HG02642 (cell line): ENCODE measurements around the gene SDE2.
"Not testable (repeated sequence)": the region's sequence is repeated elsewhere in the genome, so short reads cannot be mapped to it uniquely, and the experiment has no call there.

Experiments
- ATAC-seq: cut with Tn5 transposase; IDR thresholded peaks from one replicate; pipeline ENCODE4 v1.9.1; 2021; ENCODE audit warnings: mild to moderate bottlenecking; ENCODE audit not compliant: unreplicated experiment, poor library complexity

The SDE2 gene

GRCh38 chr1:225979421-225979820, 19.7 kb downstream of the SDE2 start:
- no peak for ATAC-seq

DNA sequence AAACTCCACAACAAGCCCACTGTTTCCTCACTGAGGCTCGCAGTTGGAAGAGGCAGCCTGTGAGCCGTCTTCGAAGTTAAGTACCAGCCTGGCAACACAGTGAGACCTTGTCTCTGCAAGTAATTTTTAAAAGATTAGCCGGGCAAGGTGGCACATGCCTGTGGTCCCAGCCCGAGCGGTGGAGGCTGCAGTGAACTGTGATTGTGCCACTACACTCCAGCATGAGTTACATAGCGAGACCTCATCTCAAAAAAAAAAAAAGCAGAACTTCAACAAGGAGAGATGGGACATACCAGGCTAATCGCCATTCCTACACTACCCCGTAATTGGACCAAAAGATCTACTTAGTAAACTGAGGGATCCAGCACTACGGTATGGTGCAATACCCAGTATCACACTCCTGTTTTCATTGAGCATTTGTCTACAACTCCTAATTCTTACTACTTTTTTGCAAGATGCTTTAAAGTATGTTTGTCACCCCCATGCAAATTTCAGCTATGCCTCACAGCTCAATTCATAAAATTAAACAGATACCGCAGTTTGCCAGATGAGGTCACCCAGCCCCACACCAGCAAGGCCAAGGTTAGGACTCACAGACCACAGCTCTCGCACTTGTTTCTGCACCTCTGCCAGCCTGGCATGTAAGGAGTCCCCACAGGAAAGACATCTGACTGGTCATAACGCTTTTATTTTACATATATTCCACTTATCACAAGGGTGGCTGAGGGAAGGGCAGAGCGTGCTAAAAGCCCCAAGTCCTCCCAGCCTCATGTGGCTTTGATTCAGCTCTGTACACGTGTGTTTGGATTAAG, 21.0 kb downstream of the SDE2 start:
- ATAC-seq: peak; percentile 62

GRCh38 chr1:225975146-225975545, 24.0 kb downstream of the SDE2 start:
- not testable (repeated sequence) for ATAC-seq

DNA sequence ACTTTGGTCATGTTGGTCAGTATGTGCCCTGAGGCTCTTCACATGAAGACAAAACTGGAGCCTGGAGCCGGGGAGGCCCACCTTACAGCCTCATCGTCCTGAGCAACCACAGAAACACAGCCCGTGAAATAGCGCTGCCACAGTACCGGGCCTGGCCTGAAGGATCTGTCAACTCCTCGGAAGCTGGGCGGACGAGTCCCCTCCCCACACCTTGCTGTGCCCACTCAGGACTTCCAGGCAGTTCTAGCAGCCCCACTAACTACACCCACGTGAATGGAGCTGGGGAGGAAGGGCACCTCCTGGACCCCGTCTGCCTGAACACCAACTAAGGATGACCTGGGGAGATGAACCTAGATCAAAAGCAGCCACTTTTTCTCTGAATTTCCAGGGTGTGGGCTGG, 24.7 kb downstream of the SDE2 start:
- ATAC-seq: no peak

GRCh38 chr1:225973158-225973557, 26.0 kb downstream of the SDE2 start:
- ATAC-seq: no peak

DNA sequence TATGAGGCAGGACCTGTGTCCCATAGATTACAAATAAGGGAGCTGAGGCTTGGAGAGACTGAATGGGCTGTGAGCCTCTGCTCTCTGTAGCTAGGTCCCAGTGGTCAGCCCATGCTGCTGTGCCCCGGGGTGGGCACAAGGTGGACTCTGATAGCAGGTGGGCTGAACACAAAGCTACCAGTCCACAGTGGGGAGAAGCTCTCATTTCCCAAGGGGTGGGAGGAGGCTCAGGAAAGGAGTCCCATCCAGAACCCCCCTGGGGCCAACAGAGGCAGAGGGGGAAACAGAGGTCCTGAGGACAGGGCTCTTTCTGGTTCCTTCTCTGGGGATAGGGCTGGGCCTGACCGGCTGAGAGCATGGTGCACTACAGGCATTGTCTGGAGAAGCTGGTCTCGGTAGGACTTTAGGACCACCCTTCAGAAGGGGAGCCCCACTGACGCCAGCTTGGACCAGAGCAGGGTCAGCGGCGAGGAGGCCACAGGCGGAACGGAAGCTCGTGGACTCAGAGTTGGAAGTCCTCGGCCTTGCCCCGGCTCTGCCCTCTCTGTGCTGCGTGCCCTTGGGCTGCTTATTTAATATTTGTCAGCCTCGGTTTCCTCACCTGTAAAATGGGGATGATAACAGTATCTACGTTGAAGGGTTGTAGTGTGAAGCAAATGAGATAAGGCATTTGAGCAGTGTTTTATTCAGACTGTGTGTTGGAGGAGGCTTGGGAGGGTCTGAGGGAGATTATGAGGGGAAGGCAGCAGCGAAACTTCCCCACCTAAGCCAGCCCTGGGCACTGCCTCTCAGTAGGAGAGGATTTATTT, 26.6 kb downstream of the SDE2 start:
- no peak for ATAC-seq

- not testable (repeated sequence) for ATAC-seq
Observed at GRCh38 chr1:225970592-225971157, 28.5 kb downstream of the SDE2 start.

DNA sequence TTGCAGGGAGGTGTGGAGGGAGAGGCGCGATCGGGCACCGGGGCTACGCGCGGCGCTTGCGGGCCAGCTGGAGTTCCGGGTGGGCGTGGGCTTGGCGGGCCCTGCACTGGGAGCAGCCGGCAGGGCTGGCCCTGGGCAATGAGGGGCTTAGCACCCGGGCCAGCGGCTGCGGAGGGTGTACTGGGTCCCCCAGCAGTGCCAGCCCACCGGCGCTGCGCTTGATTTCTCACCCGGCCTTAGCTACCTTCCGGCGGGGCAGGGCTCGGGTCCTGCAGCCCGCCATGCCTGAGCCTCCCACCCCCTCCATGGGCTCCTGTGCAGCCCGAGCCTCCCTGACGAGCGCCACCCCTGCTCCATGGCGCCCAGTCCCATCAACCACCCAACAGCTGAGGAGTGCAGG, 29.4 kb downstream of the SDE2 start:
- ATAC-seq: not testable (repeated sequence)

DNA sequence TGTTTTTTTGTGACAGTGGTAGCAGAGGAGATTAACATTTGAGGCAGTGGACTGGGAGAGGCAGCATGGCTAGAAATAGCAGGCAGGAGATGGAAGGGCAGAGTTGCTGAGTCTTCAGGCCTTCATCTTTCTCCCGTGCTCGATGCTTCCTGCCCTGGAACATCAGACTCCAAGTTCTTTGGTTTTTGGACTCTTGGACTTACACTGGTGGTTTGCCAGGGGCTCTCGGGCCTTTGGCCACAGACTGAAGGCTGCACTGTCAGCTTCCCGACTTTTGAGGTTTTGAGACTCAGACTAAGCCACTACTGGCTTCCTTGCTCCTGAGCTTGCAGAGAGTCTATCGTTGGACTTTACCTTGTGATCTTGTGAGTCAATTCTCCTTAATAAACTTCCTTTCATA, 33.9 kb downstream of the SDE2 start:
- no peak for ATAC-seq

GRCh38 chr1:225963735-225964530, 35.2 kb downstream of the SDE2 start:
- no peak for ATAC-seq

DNA sequence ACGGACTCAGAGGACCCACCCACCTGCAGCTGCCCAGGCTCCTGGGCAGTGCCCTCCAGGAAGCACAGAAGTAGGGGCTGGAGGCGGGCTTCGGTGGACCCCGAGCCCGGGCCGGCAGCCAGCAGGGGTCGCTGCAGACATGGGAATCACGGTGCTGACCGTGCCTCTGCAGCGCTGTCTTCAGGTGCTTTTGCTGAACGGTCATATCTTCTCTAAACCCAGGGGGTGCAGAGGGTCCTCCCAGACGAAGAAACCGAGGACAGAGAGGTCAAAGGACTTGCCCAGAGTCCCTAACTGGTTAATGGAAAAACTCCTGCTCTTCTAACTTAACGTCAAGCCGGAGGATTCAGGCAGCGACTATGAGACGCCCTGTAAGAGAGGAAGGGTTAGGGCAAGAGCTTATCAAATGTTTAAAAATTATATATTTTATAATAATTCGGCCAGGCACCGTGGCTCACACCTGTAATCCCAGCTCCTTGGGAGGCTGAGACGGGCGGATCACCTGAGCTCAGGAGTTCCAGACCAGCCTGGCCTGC, 36.6 kb downstream of the SDE2 start:
- peak; percentile 82 for ATAC-seq

DNA sequence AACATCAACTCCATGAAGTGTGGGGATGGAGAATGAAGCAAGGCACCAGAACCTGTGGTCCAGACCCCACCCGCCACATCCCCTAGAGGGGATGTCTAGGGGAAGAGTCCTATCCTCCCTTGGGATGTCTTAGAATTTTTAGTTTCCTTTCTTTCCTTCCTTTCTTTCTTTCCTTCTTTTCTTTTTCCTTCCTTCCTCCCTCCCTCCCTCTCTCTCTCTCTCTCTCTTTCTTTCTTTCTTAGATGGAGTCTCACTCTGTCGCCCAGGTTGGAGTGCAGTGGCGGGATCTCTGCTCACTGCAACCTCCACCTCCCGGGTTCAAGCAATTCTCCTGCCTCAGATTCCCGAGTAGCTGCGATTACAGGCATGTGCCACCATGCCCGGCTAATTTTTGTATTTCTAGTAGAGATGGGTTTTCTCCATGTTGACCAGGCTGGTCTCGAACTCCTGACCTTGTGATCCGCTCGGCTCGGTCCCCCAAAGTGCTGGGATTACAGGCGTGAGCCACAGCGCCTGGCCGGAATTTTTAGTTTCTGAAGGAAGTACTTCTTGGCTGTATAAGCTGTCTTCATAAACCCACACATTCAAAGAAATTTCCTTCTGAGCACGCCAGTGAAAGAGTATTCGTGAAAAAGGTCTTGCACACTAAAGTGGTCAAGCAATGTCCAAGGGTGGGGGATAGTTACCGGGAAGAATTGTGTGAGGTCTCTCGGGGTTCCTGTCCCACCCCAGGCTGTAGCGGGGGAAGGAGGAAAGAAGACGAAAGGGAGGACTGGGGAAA, 37.3 kb downstream of the SDE2 start:
- no peak for ATAC-seq

DNA sequence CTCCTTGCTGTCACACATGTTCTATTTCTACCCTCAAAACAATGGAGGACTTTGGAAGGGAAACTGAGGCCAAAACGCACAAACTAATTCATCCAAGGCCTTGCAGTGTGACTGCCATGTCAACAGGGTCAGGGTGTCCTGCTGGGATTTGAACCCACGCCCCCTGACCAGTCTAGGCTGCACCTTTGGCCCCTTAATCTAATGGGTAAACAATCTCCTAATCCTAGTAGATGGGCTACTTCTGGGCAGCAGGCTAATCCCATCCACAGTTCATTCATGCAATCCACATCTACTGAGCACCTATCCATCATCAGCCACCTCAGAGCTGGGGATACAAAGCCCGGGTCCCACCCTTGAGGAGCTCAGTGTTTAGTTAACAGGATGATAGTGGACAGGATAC, 41.1 kb downstream of the SDE2 start:
- ATAC-seq: no peak

DNA sequence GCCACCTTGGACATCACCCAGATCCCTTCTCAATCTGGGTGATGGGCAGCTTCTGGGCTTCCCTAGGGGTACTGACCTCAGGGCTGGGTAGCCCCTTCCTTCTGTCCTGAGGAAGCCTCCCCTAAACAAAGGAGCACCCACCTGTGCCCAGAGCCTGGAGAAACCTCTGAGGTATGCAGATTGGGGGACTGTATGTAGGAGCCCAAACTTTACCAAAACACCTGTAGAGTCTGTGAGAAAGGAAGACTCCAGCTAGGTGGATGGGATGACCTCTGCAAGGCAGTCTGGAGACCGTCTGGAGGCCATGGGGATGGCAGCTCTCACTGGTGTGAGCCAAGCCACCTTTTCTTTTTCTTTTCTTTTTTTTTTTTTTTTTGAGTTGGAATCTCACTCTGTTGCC, 44.4 kb downstream of the SDE2 start:
- no peak for ATAC-seq

GRCh38 chr1:225953315-225953714, 45.8 kb downstream of the SDE2 start:
- ATAC-seq: no peak

DNA sequence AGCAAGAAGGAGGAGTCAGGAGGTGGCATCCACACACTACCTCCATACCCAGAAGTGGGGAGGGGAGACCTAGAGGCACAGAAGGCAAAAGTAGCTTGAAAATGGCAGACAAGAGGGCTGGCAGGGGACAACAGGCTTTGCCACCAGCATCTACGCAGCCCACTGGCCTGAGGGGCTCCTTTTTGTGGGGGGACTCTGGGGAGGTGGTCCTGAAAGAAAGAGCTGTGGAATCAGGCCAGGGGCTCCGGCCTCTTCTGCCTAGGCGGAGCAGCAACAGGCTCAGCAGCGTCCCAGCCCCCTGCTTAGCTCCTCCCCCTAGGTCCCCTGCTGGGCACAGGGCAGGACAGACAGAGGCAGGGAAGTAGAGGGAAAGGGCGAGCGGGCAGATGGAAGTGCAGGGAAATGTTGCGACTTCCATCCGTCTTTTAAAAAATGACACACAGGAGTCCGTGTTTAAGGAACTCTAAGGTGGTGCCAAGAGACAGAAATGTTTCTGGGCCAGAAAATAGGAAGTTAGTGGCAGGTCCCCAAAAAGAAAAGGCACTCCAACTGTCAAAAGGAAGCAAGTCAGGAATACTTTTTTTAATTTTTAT, 48.1 kb downstream of the SDE2 start:
- no peak for ATAC-seq

DNA sequence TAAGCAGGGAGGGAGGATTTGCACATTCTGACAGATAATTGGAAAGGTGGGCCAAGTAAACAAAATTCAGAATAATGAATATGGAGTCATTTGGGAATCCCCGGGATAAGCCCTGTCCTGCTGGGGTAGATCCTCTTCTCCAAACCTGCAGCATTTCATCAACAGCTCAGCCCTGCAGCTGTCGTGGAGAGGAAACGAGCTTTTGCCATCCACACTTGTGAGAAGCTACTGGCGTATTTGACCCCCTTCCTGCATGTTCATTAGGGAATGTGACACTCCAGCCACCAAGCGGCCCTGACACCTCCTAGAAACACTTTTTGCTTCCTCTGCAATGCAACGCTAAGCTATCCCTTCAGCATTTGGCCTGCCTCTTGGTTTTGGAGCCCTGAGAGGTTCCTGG, 50.1 kb downstream of the SDE2 start:
- no peak for ATAC-seq

DNA sequence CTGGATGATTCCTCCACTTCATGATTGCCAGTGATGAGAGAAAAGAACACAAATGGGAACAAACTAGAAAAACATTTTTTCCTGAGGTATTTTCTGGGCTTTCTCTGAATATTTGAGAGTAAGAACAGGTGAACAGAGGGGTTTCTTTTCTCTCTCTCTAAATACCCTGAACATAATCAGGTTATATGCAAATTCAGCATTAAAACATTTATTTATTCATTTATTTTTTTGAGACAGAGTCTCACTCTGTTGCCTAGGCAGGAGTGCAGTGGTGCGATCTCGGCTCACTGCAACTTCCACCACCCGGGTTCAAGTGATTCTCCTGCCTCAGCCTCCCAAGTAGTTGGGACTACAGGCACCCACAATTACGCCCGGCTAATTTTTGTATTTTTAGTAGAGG, 52.3 kb downstream of the SDE2 start:
- no peak for ATAC-seq

GRCh38 chr1:225946082-225946620, 53.0 kb downstream of the SDE2 start:
- ATAC-seq: no peak
